Tibial nerve (tissue), 4 donors: ENCODE results near the gene CARS2. TPM values are rescaled to one million over a fixed set of nuclear protein-coding genes. Genes with fewer than 3 reads are reported as not detected.

Experiments
- DNase-seq, 2 donors: peaks; one replicate each; pipeline ENCODE4 v3.0.0-alpha.2; 2019; ENCODE audit warnings: low spot score in 2 of 2
- H3K27ac ChIP-seq, 4 donors: fragments of 200-600 bp; sonication (generic) in 3 of 4; one replicate each; pipeline ENCODE4 v1.5.1; 2017 to 2019; ENCODE audit warnings: mild to moderate bottlenecking in 1 of 4
- H3K27me3 ChIP-seq, 2 donors: fragments of 200-600 bp; sonication (generic) in 1 of 2; one replicate each; pipeline versions ENCODE4 v1.5.1 to v1.6.0; 2017 to 2019
- H3K36me3 ChIP-seq, 3 donors: fragments of 200-600 bp; sonication (generic); one replicate each; pipeline ENCODE4 v1.5.1; 2018 to 2019
- H3K4me1 ChIP-seq, 4 donors: fragments of 200-600 bp; sonication (generic) in 3 of 4; one replicate each; pipeline ENCODE4 v1.5.1; 2017 to 2019
- H3K4me3 ChIP-seq, 4 donors: fragments of 200-600 bp; sonication (generic) in 3 of 4; one replicate each; pipeline ENCODE4 v1.5.1; 2017 to 2019; ENCODE audit warnings: mild to moderate bottlenecking in 1 of 4, moderate library complexity in 1 of 4
- H3K9me3 ChIP-seq, 4 donors: fragments of 200-600 bp; sonication (generic) in 3 of 4; one replicate each; pipeline ENCODE4 v1.5.1; 2017 to 2019
- CTCF ChIP-seq, 5 experiments: fragments of 200-600 bp in 3 of 5; fragments of 450-650 bp in 2 of 5; sonication (generic) in 3 of 5; IDR thresholded peaks; one replicate each; pipeline ENCODE4 v1.5.1; 2016 to 2019; ENCODE audit warnings: antibody characterized with exemption in 5 of 5, mild to moderate bottlenecking in 3 of 5, moderate library complexity in 2 of 5
- EP300 ChIP-seq, 2 donors: sonication (generic); formaldehyde crosslinking; IDR thresholded peaks; one replicate each; pipeline ENCODE4 v1.6.1; 2017; ENCODE audit warnings: antibody characterized with exemption in 2 of 2, mild to moderate bottlenecking in 1 of 2
- POLR2A ChIP-seq, 2 donors: fragments of 450-650 bp; IDR thresholded peaks; one replicate each; pipeline ENCODE4 v1.6.1; 2017; ENCODE audit warnings: antibody characterized with exemption in 2 of 2, mild to moderate bottlenecking in 2 of 2, moderate library complexity in 2 of 2
- WGBS, 2 donors: methylation state at CpG; one replicate each; pipeline ENCODE4 v1.1.5; 2018; 5-methylcytosine and 5-hydroxymethylcytosine counted together
- total RNA-seq, 4 donors: library from RNA; depleted of rRNA; stranded (reverse); fragments of >200 nt; gene quantifications; one replicate each; pipeline ENCODE4 v1.1.0, GENCODE V29; 2016

The CARS2 gene
- total RNA-seq, 4 donors from 2014 or later, result 33.7 to 68.4 (median 64.3) TPM

GRCh38 chr13:110628477-110628793 is 77.5 kb downstream of the CARS2 start:
- Histone ChIP-seq H3K4me1 (peaks cover 0 to 20% (median 2%) of the 10 kb centered on the region in 4 donors), H3K27me3 (no peaks in the 10 kb centered on the region), H3K36me3 (peaks cover 4 to 69% (median 8%) of the 10 kb centered on the region in 3 donors), H3K4me3 (no peak overlapping the region), H3K27ac (no peak overlapping the region), H3K9me3 (no peaks in the 10 kb centered on the region)
- WGBS, 2 donors, result 83 to 86% methylated on average over 13 of the region's 13 CpGs
- no peak for DNase-seq
- no peak for TF ChIP-seq CTCF (IDR thresholded peaks at IDR 0.05)
- no peak for TF ChIP-seq EP300 (IDR thresholded peaks at IDR 0.05)
- no peak for TF ChIP-seq POLR2A (IDR thresholded peaks at IDR 0.05)

DNA sequence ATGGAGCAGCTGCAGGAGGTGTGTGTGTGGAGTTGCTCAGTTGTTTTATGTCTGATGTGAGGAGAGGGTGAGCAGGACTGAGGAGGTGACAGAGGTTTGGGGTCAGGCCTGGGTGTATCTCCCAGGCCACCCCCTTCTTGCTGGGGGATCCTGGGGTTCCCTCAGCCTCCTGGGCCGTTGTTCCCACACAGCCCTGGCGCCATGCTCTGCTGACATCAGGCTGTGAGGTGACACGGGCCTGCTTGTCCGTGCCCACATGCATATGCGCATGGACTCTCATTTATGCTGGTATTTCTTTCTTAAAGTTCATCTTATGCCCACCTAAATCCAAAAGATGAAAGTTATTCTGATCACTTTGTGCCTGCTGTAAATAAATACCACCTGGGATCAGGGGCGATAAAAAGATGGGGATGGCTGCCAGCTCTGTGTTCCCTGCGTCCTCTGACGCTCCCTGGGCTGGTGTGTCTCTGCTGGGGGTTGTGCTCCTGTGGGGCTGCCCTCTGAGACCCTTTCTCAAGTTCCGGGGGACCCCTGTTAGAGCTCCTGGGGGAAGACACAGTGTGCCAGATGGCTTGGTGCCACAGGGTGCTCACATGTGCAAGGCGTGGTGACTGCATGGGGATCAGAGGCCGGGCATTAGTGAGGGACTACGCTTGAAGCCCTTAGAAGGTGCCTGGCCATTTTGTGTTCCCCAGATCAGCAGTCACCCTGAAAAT is 78.0 kb downstream of the CARS2 start:
- H3K27ac ChIP-seq, result no peak overlapping the region
- peaks cover 0 to 24% (median 2%) of the 10 kb centered on the region in 4 donors for H3K4me1 ChIP-seq

DNA sequence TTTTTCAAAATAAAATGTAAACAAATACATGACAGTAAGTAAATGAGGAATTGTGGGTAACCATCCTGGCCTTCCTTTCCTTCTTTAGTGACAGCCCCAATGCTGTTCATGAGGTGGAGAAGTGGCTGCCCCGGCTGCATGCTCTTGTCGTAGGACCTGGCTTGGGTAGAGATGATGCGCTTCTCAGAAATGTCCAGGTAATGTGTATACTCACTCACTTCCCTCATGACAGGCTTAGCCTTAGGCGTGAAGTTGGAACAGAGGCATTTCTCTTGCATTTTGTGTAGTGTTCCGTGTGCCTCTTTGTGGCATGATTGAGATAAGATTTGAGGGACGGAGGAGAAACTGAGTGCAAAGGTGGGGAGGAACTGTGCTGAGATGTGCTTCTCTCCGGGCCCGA is 78.6 kb downstream of the CARS2 start:
- Histone ChIP-seq H3K27me3 (no peaks in the 10 kb centered on the region), H3K27ac (no peak overlapping the region), H3K4me1 (peaks cover 0 to 24% (median 2%) of the 10 kb centered on the region in 4 donors), H3K9me3 (no peaks in the 10 kb centered on the region), H3K4me3 (no peak overlapping the region), H3K36me3 (peaks cover 4 to 68% (median 8%) of the 10 kb centered on the region in 3 donors)
- WGBS, 2 donors, result 89 to 92% methylated on average over 8 of the region's 8 CpGs
- TF ChIP-seq EP300 (IDR thresholded peaks at IDR 0.05), result no peak
- no peak for DNase-seq

More for the DNA sequence above, 78.0 kb downstream of the CARS2 start:
- TF ChIP-seq POLR2A (IDR thresholded peaks at IDR 0.05) (no peak), CTCF (IDR thresholded peaks at IDR 0.05) (no peak), EP300 (IDR thresholded peaks at IDR 0.05) (no peak)
- H3K27me3 ChIP-seq, result no peaks in the 10 kb centered on the region
- no peak overlapping the region for H3K4me3 ChIP-seq
- no peak for DNase-seq
- no peaks in the 10 kb centered on the region for H3K9me3 ChIP-seq
- 71 to 85% methylated on average over 12 of the region's 12 CpGs for WGBS, 2 donors
- H3K36me3 ChIP-seq, result peaks cover 4 to 69% (median 8%) of the 10 kb centered on the region in 3 donors

DNA sequence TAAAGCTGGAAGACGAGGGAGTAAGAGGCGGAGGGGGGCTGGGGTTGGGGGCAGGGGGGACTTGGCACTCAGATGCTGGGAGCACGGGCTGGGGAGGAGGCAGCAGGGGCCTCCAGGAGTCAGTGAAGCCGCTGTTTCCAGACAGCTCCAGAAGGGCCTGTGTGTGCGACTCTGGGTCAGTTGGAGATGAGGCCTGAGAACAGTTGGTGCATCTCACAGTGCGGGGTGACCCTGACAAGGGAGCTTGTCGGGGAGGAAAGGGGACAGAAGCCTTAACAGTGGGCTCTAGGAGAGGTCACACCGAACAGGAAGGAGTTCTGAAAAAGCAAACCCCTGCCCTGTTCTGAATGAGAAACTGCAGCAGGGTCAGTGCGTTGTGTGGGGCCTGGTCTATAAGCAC is 79.4 kb downstream of the CARS2 start:
- Histone ChIP-seq H3K9me3 (no peaks in the 10 kb centered on the region), H3K36me3 (peaks cover 4 to 60% (median 8%) of the 10 kb centered on the region in 3 donors), H3K4me1 (peaks cover 0 to 24% (median 2%) of the 10 kb centered on the region in 4 donors), H3K27ac (no peak overlapping the region), H3K4me3 (no peak overlapping the region), H3K27me3 (no peaks in the 10 kb centered on the region)
- WGBS, 2 donors, result 68 to 69% methylated on average over 9 of the region's 9 CpGs
- no peak for DNase-seq
- TF ChIP-seq POLR2A (IDR thresholded peaks at IDR 0.05) (no peak), CTCF (IDR thresholded peaks at IDR 0.05) (no peak), EP300 (IDR thresholded peaks at IDR 0.05) (no peak)

- TF ChIP-seq CTCF (IDR thresholded peaks at IDR 0.05) (no peak), EP300 (IDR thresholded peaks at IDR 0.05) (no peak), POLR2A (IDR thresholded peaks at IDR 0.05) (no peak)
- Histone ChIP-seq H3K27me3 (no peaks in the 10 kb centered on the region), H3K4me3 (no peak overlapping the region), H3K36me3 (peaks cover 4 to 54% (median 8%) of the 10 kb centered on the region in 3 donors), H3K27ac (peak overlapping the region in 1 of 4 donors; percentile 33), H3K4me1 (peaks cover 0 to 29% (median 2%) of the 10 kb centered on the region in 4 donors), H3K9me3 (no peaks in the 10 kb centered on the region)
- 70 to 71% methylated on average over 19 of the region's 19 CpGs for WGBS, 2 donors
- no peak for DNase-seq
Observed at GRCh38 chr13:110625771-110626321, 80.1 kb downstream of the CARS2 start.
